Activated naive CD8-positive, alpha-beta T cell treated with anti-CD3 and anti-CD28 coated beads, Interleukin-2, amount 10 ng/mL, durations not matched to agents 7 days and 5 days (primary cell): ENCODE measurements around the gene SMC3. TPM values are rescaled to one million over a fixed set of nuclear protein-coding genes. Genes with fewer than 3 reads are reported as not detected.
"Not testable (repeated sequence)": the region's sequence is repeated elsewhere in the genome, so short reads cannot be mapped to it uniquely, and the experiment has no call there.

ENCODE experiments used
- ATAC-seq: fragments of 150-1000 bp; cut with Tn5 transposase; one replicate; pipeline ENCODE4 v1.10.0; 2021; ENCODE audit warnings: low read depth, moderate library complexity
- POLR2A ChIA-PET: fragments of 350-600 bp; sonication (Branson Sonifier 250); formaldehyde crosslinking; loops from one replicate; lab custom pipeline; 2021; ENCODE audit warnings: antibody characterized with exemption; lab: Charles Lee
- DNase-seq: peaks from one replicate; pipeline ENCODE4 v3.0.0; 2021
- H3K27ac Mint-ChIP-seq: one replicate; pipeline ENCODE4 v1.8.0; 2022; ENCODE audit warnings: mild to moderate bottlenecking, mixed read lengths
- H3K27me3 Mint-ChIP-seq: one replicate; pipeline ENCODE4 v1.8.0; 2022; ENCODE audit warnings: mild to moderate bottlenecking, moderate library complexity, mixed read lengths
- H3K36me3 Mint-ChIP-seq: one replicate; pipeline ENCODE4 v1.8.0; 2021; ENCODE audit warnings: mild to moderate bottlenecking, mixed read lengths
- H3K4me1 Mint-ChIP-seq: one replicate; pipeline ENCODE4 v1.8.0; 2021; ENCODE audit warnings: mixed read lengths
- H3K4me3 Mint-ChIP-seq: one replicate; pipeline ENCODE4 v1.8.0; 2022; ENCODE audit warnings: mild to moderate bottlenecking, moderate library complexity, mixed read lengths
- H3K9me3 Mint-ChIP-seq: one replicate; pipeline ENCODE4 v1.8.0; 2021; ENCODE audit warnings: mixed read lengths
- total RNA-seq, 2 experiments: library from RNA; stranded (reverse); gene quantifications; one replicate each; pipeline ENCODE4 v1.2.3, GENCODE V29; 2021

Gene SMC3
- total RNA-seq, 2 experiments from 2014 or later: 66.5 to 67.7 TPM

- H3K4me1 Mint-ChIP-seq: no peaks in the 10 kb centered on the region
- no peak for DNase-seq
- ATAC-seq: no peak
- H3K9me3 Mint-ChIP-seq: peaks cover 2% of the 10 kb centered on the region
- H3K4me3 Mint-ChIP-seq: no peak overlapping the region
- H3K27ac Mint-ChIP-seq: no peak overlapping the region
- peaks cover 14% of the 10 kb centered on the region for H3K27me3 Mint-ChIP-seq
- POLR2A ChIA-PET: no interaction called here
- H3K36me3 Mint-ChIP-seq: no peaks in the 10 kb centered on the region
Observed at GRCh38 chr10:110625951-110626855, 58.7 kb downstream of the SMC3 start.

GRCh38 chr10:110628161-110628560, 60.7 kb downstream of the SMC3 start:
- no peak overlapping the region for H3K4me3 Mint-ChIP-seq
- no peaks in the 10 kb centered on the region for H3K4me1 Mint-ChIP-seq
- POLR2A ChIA-PET: no interaction called here
- no peaks in the 10 kb centered on the region for H3K36me3 Mint-ChIP-seq
- ATAC-seq (no peak), DNase-seq (no peak)
- H3K27ac Mint-ChIP-seq: no peak overlapping the region
- H3K27me3 Mint-ChIP-seq: peaks cover 14% of the 10 kb centered on the region
- H3K9me3 Mint-ChIP-seq: peaks cover 2% of the 10 kb centered on the region

GRCh38 chr10:110629680-110630191, 62.2 kb downstream of the SMC3 start:
- no peak overlapping the region for H3K4me3 Mint-ChIP-seq
- POLR2A ChIA-PET: no interaction called here
- no peaks in the 10 kb centered on the region for H3K36me3 Mint-ChIP-seq

GRCh38 chr10:110631934-110632333, 64.4 kb downstream of the SMC3 start:
- DNase-seq: no peak
- Mint-ChIP-seq H3K9me3 (no peaks in the 10 kb centered on the region), H3K27ac (no peak overlapping the region), H3K4me1 (no peaks in the 10 kb centered on the region), H3K4me3 (no peak overlapping the region), H3K36me3 (no peaks in the 10 kb centered on the region), H3K27me3 (peaks cover 8% of the 10 kb centered on the region)
- POLR2A ChIA-PET: no interaction called here
- no peak for ATAC-seq

More at GRCh38 chr10:110629680-110630191, 62.2 kb downstream of the SMC3 start:
- H3K9me3 Mint-ChIP-seq: no peaks in the 10 kb centered on the region
- DNase-seq (no peak), ATAC-seq (no peak)
- H3K4me1 Mint-ChIP-seq: no peaks in the 10 kb centered on the region
- H3K27me3 Mint-ChIP-seq: peaks cover 8% of the 10 kb centered on the region
- no peak overlapping the region for H3K27ac Mint-ChIP-seq

- POLR2A ChIA-PET: no interaction called here
- H3K27me3 Mint-ChIP-seq: peaks cover 8% of the 10 kb centered on the region
- no peak overlapping the region for H3K27ac Mint-ChIP-seq
- DNase-seq (no peak), ATAC-seq (no peak)
- no peaks in the 10 kb centered on the region for H3K4me1 Mint-ChIP-seq
- H3K36me3 Mint-ChIP-seq: no peaks in the 10 kb centered on the region
- no peak overlapping the region for H3K4me3 Mint-ChIP-seq
- H3K9me3 Mint-ChIP-seq: no peaks in the 10 kb centered on the region
Observed at GRCh38 chr10:110632591-110633215, 65.2 kb downstream of the SMC3 start.

- Mint-ChIP-seq H3K4me3 (no peak overlapping the region), H3K27ac (no peak overlapping the region), H3K27me3 (peaks cover 11% of the 10 kb centered on the region), H3K36me3 (no peaks in the 10 kb centered on the region), H3K4me1 (no peaks in the 10 kb centered on the region), H3K9me3 (no peaks in the 10 kb centered on the region)
- no peak for DNase-seq
- no peak for ATAC-seq
- POLR2A ChIA-PET: no interaction called here
Observed at GRCh38 chr10:110634527-110635209, 67.2 kb downstream of the SMC3 start.

- DNase-seq: no peak
- no peak for ATAC-seq
- no peak overlapping the region for H3K4me3 Mint-ChIP-seq
- H3K9me3 Mint-ChIP-seq: no peaks in the 10 kb centered on the region
- peaks cover 30% of the 10 kb centered on the region for H3K27me3 Mint-ChIP-seq
- POLR2A ChIA-PET: no interaction called here
- no peak overlapping the region for H3K27ac Mint-ChIP-seq
- peaks cover 5% of the 10 kb centered on the region for H3K4me1 Mint-ChIP-seq
- H3K36me3 Mint-ChIP-seq: no peaks in the 10 kb centered on the region
Observed at GRCh38 chr10:110636572-110636931, 69.1 kb downstream of the SMC3 start.

GRCh38 chr10:110636932-110637557, 69.5 kb downstream of the SMC3 start:
- H3K36me3 Mint-ChIP-seq: no peaks in the 10 kb centered on the region
- DNase-seq: no peak
- peaks cover 7% of the 10 kb centered on the region for H3K4me1 Mint-ChIP-seq
- H3K27me3 Mint-ChIP-seq: peaks cover 35% of the 10 kb centered on the region
- no peak overlapping the region for H3K27ac Mint-ChIP-seq
- POLR2A ChIA-PET: no interaction called here
- ATAC-seq: no peak
- H3K9me3 Mint-ChIP-seq: no peaks in the 10 kb centered on the region
- no peak overlapping the region for H3K4me3 Mint-ChIP-seq

GRCh38 chr10:110637558-110638053, 70.1 kb downstream of the SMC3 start:
- no peaks in the 10 kb centered on the region for H3K9me3 Mint-ChIP-seq
- H3K4me3 Mint-ChIP-seq: no peak overlapping the region
- H3K27ac Mint-ChIP-seq: no peak overlapping the region
- peaks cover 11% of the 10 kb centered on the region for H3K4me1 Mint-ChIP-seq
- no peaks in the 10 kb centered on the region for H3K36me3 Mint-ChIP-seq
- H3K27me3 Mint-ChIP-seq: peaks cover 40% of the 10 kb centered on the region
- POLR2A ChIA-PET: no interaction called here
- DNase-seq: no peak
- no peak for ATAC-seq

- DNase-seq: no peak
- Mint-ChIP-seq H3K27me3 (peaks cover 47% of the 10 kb centered on the region), H3K4me3 (no peak overlapping the region), H3K36me3 (no peaks in the 10 kb centered on the region), H3K4me1 (peaks cover 17% of the 10 kb centered on the region), H3K27ac (no peak overlapping the region), H3K9me3 (no peaks in the 10 kb centered on the region)
- POLR2A ChIA-PET: no interaction called here
- no peak for ATAC-seq
Observed at GRCh38 chr10:110638319-110638718, 70.8 kb downstream of the SMC3 start.

GRCh38 chr10:110639046-110639445, 71.6 kb downstream of the SMC3 start:
- Mint-ChIP-seq H3K4me1 (peaks cover 17% of the 10 kb centered on the region), H3K27me3 (peaks cover 50% of the 10 kb centered on the region)
- H3K4me3 Mint-ChIP-seq, ATAC-seq, DNase-seq, POLR2A ChIA-PET, H3K27ac Mint-ChIP-seq, H3K9me3 Mint-ChIP-seq, H3K36me3 Mint-ChIP-seq: not testable (repeated sequence)

GRCh38 chr10:110639858-110640257, 72.4 kb downstream of the SMC3 start:
- not testable (repeated sequence) for ATAC-seq, H3K9me3 Mint-ChIP-seq, DNase-seq, H3K36me3 Mint-ChIP-seq, H3K27ac Mint-ChIP-seq, H3K4me3 Mint-ChIP-seq
- H3K4me1 Mint-ChIP-seq: peaks cover 19% of the 10 kb centered on the region
- H3K27me3 Mint-ChIP-seq: peaks cover 54% of the 10 kb centered on the region
- POLR2A ChIA-PET: interaction anchor here (0.7 kb wide), 1 partner anchor 285 kb away, joined by 4 read pairs; no protein-coding TSS in a partner anchor

GRCh38 chr10:110641256-110641655, 73.8 kb downstream of the SMC3 start:
- Mint-ChIP-seq H3K36me3 (no peaks in the 10 kb centered on the region), H3K4me1 (peaks cover 20% of the 10 kb centered on the region), H3K27me3 (peaks cover 61% of the 10 kb centered on the region), H3K27ac (no peak overlapping the region), H3K9me3 (no peaks in the 10 kb centered on the region), H3K4me3 (peak overlapping the region; percentile 26)
- DNase-seq (no peak), ATAC-seq (peak; percentile 54)
- POLR2A ChIA-PET: interaction anchor here (0.6 kb wide), 1 partner anchor 860 kb away, joined by 3 read pairs; no protein-coding TSS in a partner anchor
